Neural cell (in vitro differentiated cells): ENCODE results near the gene PDE2A.

Experiments
- CTCF ChIP-seq: fragments of 450-650 bp; IDR thresholded peaks from 2 replicates; pipeline ENCODE4 v1.5.1; 2014; ENCODE audit warnings: antibody characterized with exemption, mild to moderate bottlenecking, moderate library complexity; ENCODE audit not compliant: poor library complexity, severe bottlenecking
- EP300 ChIP-seq: fragments of 450-650 bp; conservative IDR thresholded peaks from 2 replicates; pipeline ENCODE4 v1.6.1; 2014; ENCODE audit warnings: antibody characterized with exemption, mild to moderate bottlenecking, moderate library complexity; ENCODE audit not compliant: poor library complexity, severe bottlenecking
- POLR2AphosphoS5 ChIP-seq: IDR thresholded peaks from 2 replicates; pipeline ENCODE4 v1.6.1; 2012
- RAD21 ChIP-seq: fragments of 450-650 bp; conservative IDR thresholded peaks from 2 replicates; pipeline ENCODE4 v1.6.1; 2014; ENCODE audit warnings: antibody characterized with exemption, mild to moderate bottlenecking, moderate library complexity
- REST ChIP-seq: IDR thresholded peaks from 2 replicates; pipeline ENCODE4 v1.6.1; 2012; ENCODE audit warnings: borderline replicate concordance
- SMC3 ChIP-seq: fragments of 450-650 bp; conservative IDR thresholded peaks from 2 replicates; pipeline ENCODE4 v1.6.1; 2014; ENCODE audit warnings: antibody characterized with exemption, mild to moderate bottlenecking, moderate library complexity; ENCODE audit not compliant: poor library complexity

- TF ChIP-seq POLR2AphosphoS5, result no peak
- no peak for TF ChIP-seq RAD21
- no peak for TF ChIP-seq REST
- TF ChIP-seq CTCF, result no peak
- no peak for TF ChIP-seq SMC3
- no peak for TF ChIP-seq EP300
These were observed 2.8 kb downstream of the PDE2A start for GRCh38 chr11:72671152-72672099.
